Activated CD4-positive, alpha-beta T cell treated with anti-CD3 and anti-CD28 coated beads, Interleukin-2, amount 50 U/mL, for 48 hours (primary cell): ENCODE measurements around the gene VAC14.

Experiments used
- DNase-seq, 2 experiments: peaks; one replicate each; pipeline ENCODE4 v3.0.0-alpha.2; 2020

Gene VAC14

GRCh38 chr16:70721202-70721963 lies 79.6 kb downstream of the VAC14 start:
- no peak for DNase-seq

GRCh38 chr16:70720425-70721201 lies 80.3 kb downstream of the VAC14 start:
- DNase-seq: no peak

DNA sequence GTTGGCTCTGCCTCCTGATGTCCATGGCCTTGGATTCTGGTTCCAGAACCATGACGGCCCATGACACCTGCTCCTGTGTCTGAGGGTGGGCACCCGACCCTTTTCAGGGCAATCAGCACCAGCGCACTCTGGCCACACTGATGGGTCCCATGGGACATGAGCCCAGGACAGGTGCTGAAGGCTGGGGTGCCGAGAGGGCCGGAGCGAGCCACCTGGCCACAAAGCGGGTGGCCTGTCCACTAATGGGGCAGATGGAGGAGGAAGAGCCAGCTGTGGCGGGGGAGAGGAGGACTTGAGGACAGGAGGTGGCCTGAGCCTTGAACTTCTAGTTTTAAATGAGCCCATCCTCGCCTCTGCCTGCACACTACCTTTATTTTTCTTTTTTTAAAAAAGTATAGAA lies 83.9 kb downstream of the VAC14 start:
- no peak for DNase-seq

- DNase-seq: no peak
Observed at GRCh38 chr16:70715860-70716357, 85.0 kb downstream of the VAC14 start.

- DNase-seq: no peak
Observed at GRCh38 chr16:70715055-70715858, 85.7 kb downstream of the VAC14 start.

GRCh38 chr16:70714581-70715054 lies 86.3 kb downstream of the VAC14 start:
- no peak for DNase-seq

DNA sequence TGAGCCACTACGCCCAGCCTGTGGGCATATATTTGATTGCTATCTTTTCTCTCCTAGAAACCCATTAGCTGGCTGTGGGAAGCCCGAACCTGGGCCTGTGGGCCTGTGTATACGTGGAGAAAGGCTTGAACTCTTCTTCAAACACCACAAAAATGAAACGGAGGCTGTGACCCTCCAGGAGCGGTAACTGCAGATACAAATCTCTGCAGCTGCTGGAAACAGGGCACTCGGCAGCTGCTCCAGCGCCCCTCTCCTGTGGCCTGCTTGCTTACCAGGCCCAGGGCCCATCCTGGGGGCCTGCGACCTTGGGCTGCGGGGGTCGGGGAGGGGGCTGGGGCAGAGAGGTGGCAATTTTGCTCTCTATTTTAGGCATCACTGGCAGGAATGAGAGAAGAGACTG lies 87.1 kb downstream of the VAC14 start:
- no peak for DNase-seq

DNA sequence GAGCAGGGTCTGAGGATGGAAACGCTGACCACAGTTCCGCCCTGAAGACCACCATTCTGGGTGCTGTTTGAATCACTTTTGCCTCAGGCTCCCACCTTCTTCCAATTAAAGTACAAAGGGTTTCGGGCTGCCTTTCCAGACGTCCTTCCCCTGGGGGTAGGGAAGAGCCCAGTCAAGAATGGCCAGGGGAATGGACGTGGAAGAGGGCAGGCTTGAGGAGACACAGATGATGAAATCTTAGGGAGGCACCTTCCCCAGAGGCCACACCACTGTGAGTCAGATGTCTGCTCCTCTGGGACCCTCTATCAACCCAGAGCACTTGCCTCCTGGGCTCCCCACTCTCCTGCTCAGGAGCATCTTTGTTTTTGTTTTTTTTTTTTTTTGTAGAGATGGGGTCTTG lies 87.6 kb downstream of the VAC14 start:
- DNase-seq: no peak

DNA sequence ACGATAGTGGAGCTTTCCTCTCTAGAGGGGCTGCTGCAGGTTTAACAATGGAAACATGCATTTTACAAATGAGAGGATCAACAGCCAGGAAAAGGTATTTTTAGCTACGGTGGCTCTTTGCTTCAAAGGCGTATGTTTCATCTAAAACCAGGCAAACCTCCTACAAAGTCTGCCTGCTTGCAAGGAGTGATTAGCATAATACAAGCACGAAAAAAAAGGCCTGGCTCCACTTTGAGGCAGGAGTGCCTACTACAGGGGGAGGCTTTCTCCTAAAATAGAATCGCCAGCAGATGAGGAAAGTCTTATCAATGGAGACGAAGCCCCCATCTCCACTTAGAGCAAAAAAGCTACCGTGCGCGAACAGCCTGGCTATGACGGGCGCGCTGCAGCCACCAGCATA lies 88.0 kb downstream of the VAC14 start:
- DNase-seq: no peak

- DNase-seq: no peak
Observed at GRCh38 chr16:70712359-70712758, 88.6 kb downstream of the VAC14 start.

GRCh38 chr16:70711211-70712031 lies 89.5 kb downstream of the VAC14 start:
- no peak for DNase-seq

DNA sequence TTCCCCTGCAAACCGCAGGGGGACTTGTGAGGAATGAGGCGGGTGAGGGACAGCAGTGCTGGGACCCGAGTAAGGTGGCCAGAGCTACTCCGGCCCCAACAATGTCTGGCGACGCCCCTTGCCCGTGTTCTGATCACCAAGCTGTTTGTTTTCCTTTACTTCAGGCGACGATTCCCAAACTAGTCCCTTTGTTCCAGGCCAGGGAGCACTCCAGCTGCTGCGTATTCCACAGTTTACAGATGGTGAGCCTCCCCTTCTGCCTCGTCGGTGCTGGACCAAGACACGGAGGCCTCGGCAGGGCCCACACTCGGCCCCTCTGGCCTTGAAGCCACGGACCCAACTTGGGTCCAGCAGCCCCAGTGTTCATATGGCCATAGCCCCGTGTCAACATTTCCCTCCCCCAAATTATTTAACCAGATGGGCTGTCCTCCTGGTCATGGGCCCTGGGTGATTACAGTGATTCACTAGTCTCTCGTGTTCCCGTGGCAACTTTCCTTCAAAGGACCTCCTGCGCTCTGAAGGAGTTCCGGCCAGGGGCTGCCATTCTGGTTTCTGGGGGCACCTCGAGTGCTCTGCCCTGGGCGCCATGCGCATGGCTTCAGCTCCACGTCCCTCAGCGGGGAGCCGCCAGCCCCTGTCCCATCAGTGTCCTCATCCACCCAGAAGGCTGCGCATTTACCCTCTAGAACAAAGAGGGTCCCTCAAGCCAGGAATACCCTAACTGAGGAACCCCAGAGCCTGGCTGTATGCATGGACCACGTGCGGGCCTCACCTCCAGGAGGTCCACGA lies 90.3 kb downstream of the VAC14 start:
- DNase-seq: no peak

DNA sequence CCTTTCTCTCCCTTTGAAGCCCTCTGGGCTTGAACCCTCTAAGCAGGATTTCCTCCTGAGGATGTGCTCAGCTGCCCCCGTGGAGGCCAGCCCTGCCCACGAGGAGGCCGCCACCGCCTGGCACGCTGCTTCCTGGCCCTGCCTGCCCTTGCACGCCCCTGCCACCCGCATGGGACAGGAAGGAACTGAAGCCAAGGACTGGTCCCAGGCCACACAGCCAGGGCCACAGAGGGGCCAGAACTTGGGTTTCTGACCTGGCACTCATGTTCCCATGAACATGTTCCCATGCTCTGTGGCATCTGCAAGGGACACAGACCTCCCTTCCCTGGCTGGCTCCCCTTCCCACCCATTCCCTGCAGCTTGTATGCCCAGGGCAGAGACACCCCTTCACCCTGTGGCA lies 91.0 kb downstream of the VAC14 start:
- DNase-seq: no peak

DNA sequence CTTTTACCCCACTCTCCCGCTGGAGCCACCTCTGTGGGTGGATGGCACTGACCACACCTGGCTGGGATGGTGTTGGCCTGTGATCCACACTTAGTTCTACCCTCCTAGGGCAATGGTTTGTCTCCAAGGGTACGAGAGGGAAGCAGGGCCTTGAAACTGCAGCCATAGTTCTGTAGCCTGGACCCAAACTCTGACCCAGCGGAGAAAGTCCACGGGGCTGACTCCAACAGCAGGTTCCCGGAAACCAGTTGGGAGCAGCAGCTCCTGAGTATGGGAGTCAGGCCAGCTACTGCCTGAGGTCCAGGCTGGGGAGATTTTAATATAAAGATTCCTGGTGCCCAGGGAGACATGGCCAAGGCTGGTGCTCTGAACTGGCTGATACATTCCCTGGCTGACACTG lies 91.5 kb downstream of the VAC14 start:
- DNase-seq: no peak

DNA sequence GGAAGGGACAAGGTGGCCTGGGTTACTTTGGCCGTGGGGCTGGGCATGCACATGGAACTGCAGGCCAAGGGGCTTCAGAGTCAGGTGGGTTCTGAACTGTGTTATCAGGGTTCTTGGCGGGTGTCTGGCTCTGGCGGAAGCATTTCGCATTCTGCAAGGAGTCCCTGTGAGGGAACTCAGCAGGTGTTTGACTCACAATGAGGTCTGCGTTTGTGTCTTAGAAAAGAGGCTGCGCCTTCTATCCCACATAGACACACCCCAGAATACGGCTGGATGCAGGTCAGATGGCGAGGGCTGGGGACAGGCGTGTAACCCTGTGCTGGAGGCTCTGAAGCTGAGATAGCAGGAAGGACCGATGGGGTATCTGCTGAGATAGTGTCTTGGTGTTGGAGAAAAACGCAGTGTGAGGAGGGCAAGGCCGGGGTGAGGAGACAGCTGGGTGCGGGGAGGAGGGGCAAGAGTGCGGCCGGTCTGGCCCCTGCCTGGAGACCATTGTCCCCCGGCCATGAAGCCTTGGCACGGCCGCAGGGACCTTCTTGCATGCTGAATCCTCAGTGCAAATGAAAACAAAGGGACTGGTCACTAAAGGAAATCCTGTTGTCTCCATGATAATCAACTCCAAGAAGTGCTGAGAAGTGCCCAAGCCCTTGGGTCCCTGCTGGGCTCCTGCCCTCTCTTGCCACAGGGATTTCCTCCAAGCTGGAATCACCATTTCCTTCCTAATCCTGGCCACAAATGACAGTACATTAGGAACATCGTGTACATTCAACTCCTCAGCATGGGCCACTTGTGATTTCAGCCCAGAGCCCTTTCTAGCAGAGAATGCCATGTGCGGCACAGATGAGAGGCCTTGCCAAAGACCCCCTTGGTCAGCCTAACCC lies 92.4 kb downstream of the VAC14 start:
- no peak for DNase-seq

DNA sequence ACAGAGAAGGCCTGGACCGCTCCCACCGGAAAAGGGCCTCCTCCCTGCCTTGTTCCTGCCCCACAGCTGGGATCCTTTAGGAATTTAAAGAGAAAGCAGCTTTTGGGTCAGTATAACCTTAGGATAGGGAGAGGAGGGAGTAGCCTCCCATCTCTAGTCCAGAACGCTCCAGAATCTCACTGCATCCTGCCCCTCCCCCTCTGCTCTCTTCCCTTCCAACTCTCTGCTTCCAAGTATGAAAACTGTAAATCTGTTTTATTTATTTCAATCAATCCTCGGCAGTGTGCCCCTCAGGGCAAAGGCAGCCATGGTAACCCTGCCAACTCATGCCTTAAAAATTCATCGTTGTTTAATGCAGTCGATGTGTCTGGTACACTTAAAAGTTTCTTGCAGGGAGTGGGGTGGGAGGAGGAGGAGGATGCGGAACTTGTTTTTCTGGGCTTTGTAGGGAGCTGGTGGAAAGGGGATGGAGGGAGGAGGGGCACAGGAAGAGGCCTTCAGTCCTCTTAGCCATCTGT lies 94.0 kb downstream of the VAC14 start:
- no peak for DNase-seq

- DNase-seq: no peak
Observed at GRCh38 chr16:70705056-70705455, 95.9 kb downstream of the VAC14 start.

GRCh38 chr16:70704586-70704985 lies 96.4 kb downstream of the VAC14 start:
- no peak for DNase-seq

GRCh38 chr16:70703835-70704381 lies 97.0 kb downstream of the VAC14 start:
- DNase-seq: no peak
